CD4-positive, alpha-beta T cell (primary cell): Measurements from ENCODE around the gene NEO1. TPM values are rescaled to one million over a fixed set of nuclear protein-coding genes. Genes with fewer than 3 reads are reported as not detected.

Experiments
- ATAC-seq: fragments of 200-7000 bp; cut with Tn5 transposase; one replicate; pipeline ENCODE4 v1.10.0; 2022; ENCODE audit warnings: mild to moderate bottlenecking; ENCODE audit not compliant: poor library complexity
- CTCF ChIA-PET: fragments of 350-600 bp; sonication (Branson Sonifier 250); formaldehyde crosslinking; loops from one replicate; lab custom pipeline; 2021; ENCODE audit warnings: antibody characterized with exemption, inconsistent platforms; lab: Charles Lee
- POLR2A ChIA-PET: fragments of 350-600 bp; sonication (Branson Sonifier 250); formaldehyde crosslinking; loops from one replicate; lab custom pipeline; 2021; ENCODE audit warnings: antibody characterized with exemption, inconsistent platforms; lab: Charles Lee
- DNase-seq, 14 experiments: peaks; one replicate each; pipeline ENCODE4 v3.0.0-alpha.2; 2013 to 2020; ENCODE audit warnings: mixed read lengths in 2 of 14
- H3K27ac ChIP-seq, 2 donors: one replicate each; pipeline versions ENCODE4 v1.5.1 to v1.7.0; 2013; ENCODE audit warnings: low read length in 2 of 2, low read depth in 1 of 2, mild to moderate bottlenecking in 1 of 2
- H3K27me3 ChIP-seq, 2 experiments: 1 replicate in 1 of 2; 2 replicates in 1 of 2; pipeline versions ENCODE4 v1.6.1 to v1.7.0; 2013; ENCODE audit warnings: low read length in 2 of 2, control low read depth in 1 of 2, mild to moderate bottlenecking in 1 of 2, moderate library complexity in 1 of 2; ENCODE audit not compliant: insufficient read depth in 2 of 2, control insufficient read depth in 1 of 2
- H3K36me3 ChIP-seq: one replicate; pipeline ENCODE4 v1.6.1; 2013; ENCODE audit warnings: low read length, control low read depth; ENCODE audit not compliant: insufficient read depth
- H3K4me1 ChIP-seq: one replicate; pipeline ENCODE4 v1.6.1; 2013; ENCODE audit warnings: low read length, control low read depth; ENCODE audit not compliant: insufficient read depth
- H3K4me3 ChIP-seq: one replicate; pipeline ENCODE4 v1.5.1; 2013; ENCODE audit warnings: mild to moderate bottlenecking, low read length, moderate library complexity
- H3K9me3 ChIP-seq, 2 experiments: 1 replicate in 1 of 2; 2 replicates in 1 of 2; pipeline versions ENCODE4 v1.6.1 to v1.7.0; 2013; ENCODE audit warnings: low read length in 2 of 2, mild to moderate bottlenecking in 2 of 2, control low read depth in 1 of 2, moderate library complexity in 1 of 2; ENCODE audit not compliant: control insufficient read depth in 1 of 2, insufficient read depth in 1 of 2
- H3K27ac Mint-ChIP-seq: one replicate; pipeline ENCODE4 v1.8.0; 2020; ENCODE audit warnings: mixed read lengths
- H3K27me3 Mint-ChIP-seq: one replicate; pipeline ENCODE4 v1.8.0; 2021; ENCODE audit warnings: mixed read lengths
- H3K36me3 Mint-ChIP-seq: one replicate; pipeline ENCODE4 v1.8.0; 2021; ENCODE audit warnings: low read depth, mixed read lengths
- H3K4me1 Mint-ChIP-seq: one replicate; pipeline ENCODE4 v1.8.0; 2021; ENCODE audit warnings: low read depth, mixed read lengths
- H3K4me3 Mint-ChIP-seq: one replicate; pipeline ENCODE4 v1.8.0; 2020; ENCODE audit warnings: mild to moderate bottlenecking, mixed read lengths
- H3K9me3 Mint-ChIP-seq: one replicate; pipeline ENCODE4 v1.8.0; 2020; ENCODE audit warnings: mixed read lengths
- CTCF ChIP-seq: fragments of 200-600 bp; IDR thresholded peaks from one replicate; pipeline ENCODE4 v1.8.0; 2022; ENCODE audit warnings: antibody characterized with exemption, mild to moderate bottlenecking
- intact Hi-C, 2 experiments: fragments of 100-400 bp; cut with DNase I in 1 of 2; cut with micrococcal nuclease in 1 of 2; formaldehyde crosslinking; loops; one replicate each; pipeline versions ENCODE4 v1.15.1 to v1.9.0; 2023 to 2025; cut with DNase I, micrococcal nuclease
- total RNA-seq, 174 experiments: library from RNA in 2 of 174; stranded (reverse) in 2 of 174; gene quantifications; one replicate each; pipeline ENCODE4 v1.2.3 and lab custom pipeline; 2021 to 2026

NEO1 gene
- total RNA-seq, 2 experiments from 2014 or later, result 6.0 to 8.0 TPM

GRCh38 chr15:73065114-73065513 lies 12.9 kb downstream of the NEO1 start:
- POLR2A ChIA-PET, result no interaction called here
- H3K9me3 Mint-ChIP-seq, result no peaks in the 10 kb centered on the region
- no peak for DNase-seq

GRCh38 chr15:73069109-73069508 lies 16.8 kb downstream of the NEO1 start:
- ATAC-seq (no peak), DNase-seq (no peak)
- Histone ChIP-seq H3K27me3 (no peaks in the 10 kb centered on the region), H3K27ac (no peak overlapping the region), H3K9me3 (no peaks in the 10 kb centered on the region), H3K4me1 (no peaks in the 10 kb centered on the region), H3K36me3 (no peaks in the 10 kb centered on the region), H3K4me3 (no peak overlapping the region)
- H3K27me3 Mint-ChIP-seq, result peaks cover 5% of the 10 kb centered on the region
- H3K4me1 Mint-ChIP-seq, result no peaks in the 10 kb centered on the region
- POLR2A ChIA-PET, result no interaction called here
- H3K9me3 Mint-ChIP-seq, result no peaks in the 10 kb centered on the region
- CTCF ChIA-PET, result interaction anchor here (0.8 kb wide), 1 partner anchor 33 kb away, joined by 3 read pairs; no protein-coding TSS in a partner anchor
- no peak for TF ChIP-seq CTCF
- H3K27ac Mint-ChIP-seq, result no peak overlapping the region
- H3K4me3 Mint-ChIP-seq, result no peak overlapping the region
- intact Hi-C loops, result no loop called here
- H3K36me3 Mint-ChIP-seq, result no peaks in the 10 kb centered on the region

More at GRCh38 chr15:73065114-73065513, 12.9 kb downstream of the NEO1 start:
- Histone ChIP-seq H3K4me3 (no peak overlapping the region), H3K27ac (no peak overlapping the region), H3K4me1 (no peaks in the 10 kb centered on the region), H3K27me3 (no peaks in the 10 kb centered on the region), H3K9me3 (no peaks in the 10 kb centered on the region), H3K36me3 (no peaks in the 10 kb centered on the region)
- H3K27ac Mint-ChIP-seq, result no peak overlapping the region
- CTCF ChIA-PET, result no interaction called here
- no peaks in the 10 kb centered on the region for H3K4me1 Mint-ChIP-seq
- H3K27me3 Mint-ChIP-seq, result peaks cover 15% of the 10 kb centered on the region
- intact Hi-C loops, result no loop called here
- ATAC-seq, result no peak
- no peaks in the 10 kb centered on the region for H3K36me3 Mint-ChIP-seq
- no peak for TF ChIP-seq CTCF
- no peak overlapping the region for H3K4me3 Mint-ChIP-seq

- Histone ChIP-seq H3K9me3 (no peaks in the 10 kb centered on the region), H3K4me1 (no peaks in the 10 kb centered on the region), H3K27me3 (no peaks in the 10 kb centered on the region), H3K27ac (no peak overlapping the region), H3K36me3 (no peaks in the 10 kb centered on the region), H3K4me3 (no peak overlapping the region)
- Mint-ChIP-seq H3K4me3 (no peak overlapping the region), H3K4me1 (no peaks in the 10 kb centered on the region), H3K36me3 (no peaks in the 10 kb centered on the region), H3K9me3 (no peaks in the 10 kb centered on the region), H3K27me3 (no peaks in the 10 kb centered on the region), H3K27ac (no peak overlapping the region)
- no peak for TF ChIP-seq CTCF
- no peak for ATAC-seq
- DNase-seq, result no peak
- CTCF ChIA-PET, result no interaction called here
- intact Hi-C loops, result no loop called here
- POLR2A ChIA-PET, result no interaction called here
Observed at GRCh38 chr15:73072894-73073293, 20.6 kb downstream of the NEO1 start.
